Inflammatory macrophage treated with lipopolysaccharide for 1 hour (primary cell): ENCODE results near the gene LRP5.
A peak's percentile ranks its signal among the peaks of the same experiment; 100 is the strongest.

Experiments used
- DNase-seq, 2 donors: peaks; one replicate each; pipeline ENCODE4 v3.0.0-alpha.2; 2020 to 2022

Gene LRP5

GRCh38 chr11:68312117-68312779 is at the start of gene LRP5:
TSS of gene LRP5 (plus strand) at chr11:68312591. CDS start at chr11:68312715, 124 bp downstream.
- no peak for DNase-seq

GRCh38 chr11:68263444-68264035 is 48.9 kb upstream of the LRP5 start:
- DNase-seq, result no peak

DNA sequence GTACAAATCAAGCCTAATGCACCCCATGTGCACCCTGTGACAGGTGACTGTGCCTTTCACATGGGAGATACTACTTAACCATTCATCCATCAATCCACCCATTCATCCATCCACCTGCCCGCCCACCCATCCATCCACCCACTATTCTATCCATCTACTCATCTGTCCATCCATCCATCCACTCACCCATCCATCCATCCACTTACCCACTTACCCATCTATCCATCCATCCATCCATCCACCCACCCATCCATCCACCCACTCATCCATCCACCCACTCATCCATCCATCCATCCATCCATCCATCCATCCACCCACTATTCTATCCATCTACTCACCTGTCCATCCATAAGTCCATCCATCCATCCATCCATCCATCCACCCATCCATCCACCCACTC is 48.1 kb upstream of the LRP5 start:
- DNase-seq, result no peak

DNA sequence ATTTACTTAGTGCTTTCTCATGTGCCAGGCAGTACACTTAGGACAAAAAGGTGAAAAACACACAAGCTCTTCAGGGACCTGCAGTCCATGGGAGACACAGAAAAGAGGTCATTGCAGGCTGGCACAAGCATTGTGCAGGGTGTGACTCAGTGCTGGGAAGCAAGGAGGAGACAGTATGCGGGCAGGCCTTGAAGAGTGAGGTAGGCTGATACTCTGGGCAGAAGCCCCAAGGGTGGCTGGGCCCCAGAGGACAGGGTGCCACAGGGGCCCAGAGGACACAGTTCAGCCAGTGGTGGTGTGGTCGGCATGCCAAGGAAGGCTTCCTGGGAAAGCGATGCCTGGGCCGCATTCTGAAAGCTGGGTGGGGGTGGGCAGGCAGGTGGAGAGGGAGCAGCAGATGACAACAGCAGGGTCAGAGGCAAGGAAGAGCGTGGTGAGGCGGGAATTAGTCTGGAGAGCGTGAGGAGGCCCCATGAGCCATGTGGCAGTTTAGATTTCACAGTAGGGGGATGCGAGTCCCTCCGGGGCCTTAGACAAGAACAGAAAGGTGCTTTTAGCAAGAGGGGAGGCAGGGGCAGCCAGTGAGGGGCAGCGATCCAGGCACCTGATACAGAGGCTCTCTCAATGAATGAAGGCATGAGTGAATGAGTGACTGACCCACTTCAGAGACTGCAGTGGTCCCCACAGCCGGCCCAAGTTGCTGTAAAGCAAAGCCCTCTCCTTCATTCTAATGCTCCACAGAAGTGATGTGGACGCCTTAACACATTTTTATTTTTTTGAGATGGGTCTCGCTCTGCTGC is 47.5 kb upstream of the LRP5 start:
- DNase-seq, result no peak

- DNase-seq, result no peak
These were observed 46.1 kb upstream of the LRP5 start for GRCh38 chr11:68266121-68266891.

DNA sequence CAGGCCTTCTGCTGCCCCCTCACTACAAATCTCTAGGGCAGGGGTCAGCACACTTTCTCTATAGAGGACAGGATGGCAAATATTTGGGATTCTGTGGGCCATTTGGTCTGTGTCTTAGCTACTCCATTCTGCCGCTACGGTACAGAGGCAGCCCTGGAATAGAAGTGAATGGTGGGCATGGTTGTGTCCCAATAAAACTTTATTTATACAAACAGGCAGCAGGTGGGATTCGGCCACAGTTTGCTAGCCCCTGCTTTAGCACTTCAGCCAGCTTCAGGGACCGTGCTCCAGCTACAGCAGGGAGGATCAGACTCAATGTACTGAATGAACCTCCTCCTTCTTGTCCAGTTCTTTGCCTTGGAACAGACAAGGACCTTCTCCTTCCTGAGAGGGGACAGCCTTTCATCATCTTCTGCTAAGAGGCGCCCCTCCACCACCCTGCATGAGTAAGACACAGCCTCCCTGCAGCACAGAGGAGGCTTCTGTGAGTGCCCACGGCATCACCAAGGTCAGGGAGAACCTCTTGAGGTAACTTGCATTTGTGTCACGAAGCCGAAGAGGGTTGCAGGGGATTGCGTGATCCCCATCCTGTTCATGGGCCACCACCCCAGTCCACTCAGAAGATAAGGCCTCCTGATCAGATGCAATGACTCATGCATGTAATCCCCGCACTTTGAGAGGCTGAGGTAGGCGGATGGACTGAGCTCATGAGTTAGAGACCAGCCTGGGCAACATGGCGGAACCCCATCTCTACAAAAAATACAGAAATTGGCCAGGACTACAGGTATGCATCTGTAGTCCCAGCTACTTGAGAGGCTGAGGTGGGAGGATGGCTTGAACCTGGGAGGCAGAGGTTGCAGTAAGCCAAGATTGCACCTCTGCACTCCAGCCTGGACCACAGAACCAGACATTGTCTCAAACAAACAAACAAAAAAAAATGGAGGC is 45.2 kb upstream of the LRP5 start:
- DNase-seq, result peak in 1 of 2 donors; percentile 44

GRCh38 chr11:68267881-68268240 is 44.5 kb upstream of the LRP5 start:
- no peak for DNase-seq

- no peak for DNase-seq
These were observed 42.8 kb upstream of the LRP5 start for GRCh38 chr11:68269414-68270081.

- no peak for DNase-seq
These were observed 42.0 kb upstream of the LRP5 start for GRCh38 chr11:68270196-68271022.

GRCh38 chr11:68271023-68271780 is 41.2 kb upstream of the LRP5 start:
- peak; percentile 60 to 64 for DNase-seq

GRCh38 chr11:68271781-68272608 is 40.4 kb upstream of the LRP5 start, which contains the start of gene C11orf24:
TSS of gene C11orf24 (minus strand) at chr11:68271973. CDS start at chr11:68263767, 8,206 bp downstream.
- peak; percentile 93 to 99 for DNase-seq

DNA sequence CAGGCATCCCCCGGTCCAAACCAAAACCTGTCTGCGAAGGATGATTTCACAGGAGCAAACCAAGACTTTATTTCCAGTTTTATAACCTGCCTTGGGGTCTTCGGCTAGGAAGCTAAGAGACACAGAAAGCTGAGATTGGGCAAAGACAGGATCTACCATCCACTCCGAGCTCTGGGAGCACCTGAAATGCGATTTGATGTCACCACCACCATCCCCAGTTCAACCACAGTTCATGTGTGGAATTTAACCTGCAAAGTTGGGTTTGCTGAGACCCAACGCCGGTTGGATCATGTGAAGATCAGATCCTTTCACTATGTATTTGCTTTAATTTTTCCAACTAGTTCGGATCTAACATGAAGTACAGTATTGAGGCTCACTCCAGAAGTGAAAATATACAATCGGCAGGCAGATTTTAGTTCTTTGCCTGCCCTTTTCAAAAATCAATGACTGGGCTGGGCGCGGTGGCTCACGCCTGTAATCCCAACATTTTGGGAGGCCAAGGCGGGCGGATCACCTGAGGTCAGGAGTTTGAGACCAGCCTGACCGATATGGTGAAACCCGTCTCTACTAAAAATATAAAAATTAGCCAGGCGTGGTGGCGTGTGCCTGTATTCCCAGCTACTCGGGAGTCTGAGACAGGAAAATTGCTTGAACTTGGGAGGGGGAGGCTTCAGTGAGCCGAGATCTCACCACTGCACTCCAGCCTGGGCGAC is 39.2 kb upstream of the LRP5 start:
- no peak for DNase-seq

DNA sequence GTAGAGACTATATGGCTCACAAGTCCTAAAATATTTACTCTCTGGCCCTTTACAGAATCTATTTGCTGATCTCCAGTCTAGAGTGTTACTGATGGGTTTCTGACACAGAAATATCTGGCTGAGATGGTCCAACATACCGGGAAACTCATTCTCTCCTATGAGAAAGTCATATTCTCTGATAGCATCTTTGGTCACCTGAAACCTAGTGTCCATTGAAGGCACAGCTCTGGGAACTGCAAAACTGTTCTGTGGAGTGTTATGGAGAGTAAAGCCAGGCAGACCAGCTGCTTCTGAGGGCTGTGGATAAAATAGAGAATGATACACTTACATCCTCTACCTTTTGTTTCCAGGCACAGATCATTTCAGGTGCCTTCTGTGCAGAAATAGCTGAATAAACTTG is 38.1 kb upstream of the LRP5 start:
- DNase-seq, result no peak

GRCh38 chr11:68275721-68276507 is 36.5 kb upstream of the LRP5 start:
- no peak for DNase-seq

GRCh38 chr11:68276861-68277260 is 35.5 kb upstream of the LRP5 start:
- no peak for DNase-seq

GRCh38 chr11:68279676-68280075 is 32.7 kb upstream of the LRP5 start:
- no peak for DNase-seq
